Neural cell (in vitro differentiated cells): Measurements from ENCODE around the gene RBM17. TPM values are rescaled to one million over a fixed set of nuclear protein-coding genes. Genes with fewer than 3 reads are reported as not detected.

Source experiments
- H2AFZ ChIP-seq: fragments of 200-600, 300-800 bp; sonication (generic), shearing (Covaris generic); 2 replicates; pipeline ENCODE4 v1.6.0; 2014; ENCODE audit warnings: low read depth, mild to moderate bottlenecking, antibody characterized with exemption, low read length, moderate library complexity
- H3F3A ChIP-seq: fragments of 200-600 bp; shearing (Covaris generic); 2 replicates; pipeline ENCODE4 v1.6.1; 2016; ENCODE audit warnings: mild to moderate bottlenecking, moderate library complexity, mixed read lengths, antibody characterized with exemption, low read length; ENCODE audit not compliant: insufficient read depth, poor library complexity, severe bottlenecking
- H3K27ac ChIP-seq: fragments of 200-600, 300-800 bp; sonication (generic), shearing (Covaris generic); 2 replicates; pipeline ENCODE4 v1.5.1; 2014; ENCODE audit warnings: mild to moderate bottlenecking, low read length, moderate library complexity
- H3K27me3 ChIP-seq: fragments of 300-800, 200-600 bp; sonication (generic), shearing (Covaris generic); 2 replicates; pipeline ENCODE4 v1.6.0; 2014; ENCODE audit warnings: mild to moderate bottlenecking, low read depth, low read length, moderate library complexity; ENCODE audit not compliant: insufficient read depth
- H3K36me3 ChIP-seq: fragments of 300-800, 200-600 bp; sonication (generic), shearing (Covaris generic); 2 replicates; pipeline ENCODE4 v1.5.1; 2014; ENCODE audit warnings: mild to moderate bottlenecking, antibody characterized with exemption, low read length, moderate library complexity; ENCODE audit not compliant: insufficient read depth
- H3K4me2 ChIP-seq: fragments of 300-800, 200-600 bp; sonication (generic), shearing (Covaris generic); 2 replicates; pipeline ENCODE4 v1.6.0; 2014; ENCODE audit warnings: mild to moderate bottlenecking, low read length
- H3K4me3 ChIP-seq: fragments of 300-800, 200-600 bp; sonication (generic), shearing (Covaris generic); 2 replicates; pipeline ENCODE4 v1.5.1; 2014; ENCODE audit warnings: mild to moderate bottlenecking, low read length, moderate library complexity
- H3K79me2 ChIP-seq: fragments of 200-600 bp; shearing (Covaris generic); replicated peaks from 2 replicates; pipeline ENCODE4 v1.6.0; 2014; ENCODE audit warnings: mild to moderate bottlenecking, low read length, moderate library complexity; ENCODE audit not compliant: insufficient read depth
- H3K9ac ChIP-seq: fragments of 300-800, 200-600 bp; sonication (generic), shearing (Covaris generic); 2 replicates; pipeline ENCODE4 v1.6.1; 2016; ENCODE audit warnings: mild to moderate bottlenecking, low read length, mixed read lengths
- H3K9me2 ChIP-seq: fragments of 200-600 bp; shearing (Covaris generic); 2 replicates; pipeline ENCODE4 v1.6.1; 2016; ENCODE audit warnings: mild to moderate bottlenecking, low read length, mixed read lengths; ENCODE audit not compliant: insufficient read depth
- H3K9me3 ChIP-seq: fragments of 200-600, 300-800 bp; sonication (generic), shearing (Covaris generic); 2 replicates; pipeline ENCODE4 v1.6.1; 2016; ENCODE audit warnings: mild to moderate bottlenecking, mixed run types, low read length, moderate library complexity, mixed read lengths
- H4K20me1 ChIP-seq: fragments of 200-600 bp; shearing (Covaris generic); 2 replicates; pipeline ENCODE4 v1.6.1; 2016; ENCODE audit warnings: mild to moderate bottlenecking, mixed run types; ENCODE audit not compliant: insufficient read depth
- CTCF ChIP-seq: fragments of 450-650 bp; IDR thresholded peaks from 2 replicates; pipeline ENCODE4 v1.5.1; 2014; ENCODE audit warnings: antibody characterized with exemption, mild to moderate bottlenecking, moderate library complexity; ENCODE audit not compliant: poor library complexity, severe bottlenecking
- EP300 ChIP-seq: fragments of 450-650 bp; conservative IDR thresholded peaks from 2 replicates; pipeline ENCODE4 v1.6.1; 2014; ENCODE audit warnings: antibody characterized with exemption, mild to moderate bottlenecking, moderate library complexity; ENCODE audit not compliant: poor library complexity, severe bottlenecking
- EZH2 ChIP-seq: fragments of 200-600, 300-800 bp; shearing (Covaris generic), sonication (generic); IDR thresholded peaks from 2 replicates; pipeline ENCODE4 v1.6.1; 2014; ENCODE audit warnings: antibody characterized with exemption, low read length, borderline replicate concordance, mild to moderate bottlenecking; ENCODE audit not compliant: insufficient read depth, poor library complexity, severe bottlenecking
- MXI1 ChIP-seq: fragments of 450-650 bp; conservative IDR thresholded peaks from 2 replicates; pipeline ENCODE4 v1.6.1; 2014; ENCODE audit warnings: antibody characterized with exemption, mild to moderate bottlenecking; ENCODE audit not compliant: poor library complexity, severe bottlenecking
- POLR2AphosphoS5 ChIP-seq: IDR thresholded peaks from 2 replicates; pipeline ENCODE4 v1.6.1; 2012
- RAD21 ChIP-seq: fragments of 450-650 bp; conservative IDR thresholded peaks from 2 replicates; pipeline ENCODE4 v1.6.1; 2014; ENCODE audit warnings: antibody characterized with exemption, mild to moderate bottlenecking, moderate library complexity
- REST ChIP-seq: IDR thresholded peaks from 2 replicates; pipeline ENCODE4 v1.6.1; 2012; ENCODE audit warnings: borderline replicate concordance
- SMC3 ChIP-seq: fragments of 450-650 bp; conservative IDR thresholded peaks from 2 replicates; pipeline ENCODE4 v1.6.1; 2014; ENCODE audit warnings: antibody characterized with exemption, mild to moderate bottlenecking, moderate library complexity; ENCODE audit not compliant: poor library complexity
- TAF1 ChIP-seq: IDR thresholded peaks from 2 replicates; pipeline ENCODE4 v1.6.1; 2012; ENCODE audit warnings: low read depth
- polyA plus RNA-seq: library from polyadenylated mRNA; depleted of rRNA; stranded (reverse); fragments of >200 nt; gene quantifications from 2 replicates; pipeline ENCODE4 v1.2.3, GENCODE V29; 2014

The RBM17 gene
- polyA plus RNA-seq, 1 donor from 2014 or later: 109 TPM

GRCh38 chr10:6162589-6163356, 73.9 kb downstream of the RBM17 start:
- Histone ChIP-seq H3K79me2 (no peaks in the 10 kb centered on the region), H3K4me2 (no peak overlapping the region), H3K4me3 (peak overlapping the region; percentile 58), H3K27ac (no peak overlapping the region), H3K27me3 (no peaks in the 10 kb centered on the region), H3F3A (no peaks in the 10 kb centered on the region), H3K36me3 (no peaks in the 10 kb centered on the region), H2AFZ (no peak overlapping the region), H3K9me3 (no peaks in the 10 kb centered on the region), H3K9me2 (no peaks in the 10 kb centered on the region), H4K20me1 (no peaks in the 10 kb centered on the region), H3K9ac (no peak overlapping the region)
- no peak for TF ChIP-seq RAD21
- TF ChIP-seq POLR2AphosphoS5: no peak
- no peak for TF ChIP-seq EP300
- no peak for TF ChIP-seq EZH2
- TF ChIP-seq CTCF: no peak
- TF ChIP-seq SMC3: no peak
- TF ChIP-seq REST: no peak
- TF ChIP-seq MXI1: no peak
- no peak for TF ChIP-seq TAF1

GRCh38 chr10:6163364-6164270, 74.8 kb downstream of the RBM17 start:
- H3K4me3 ChIP-seq: peak overlapping the region; percentile 74
- H3K79me2 ChIP-seq: no peaks in the 10 kb centered on the region
- H2AFZ ChIP-seq: no peak overlapping the region
- no peaks in the 10 kb centered on the region for H3K27me3 ChIP-seq
- TF ChIP-seq REST (no peak), RAD21 (no peak), CTCF (peak; percentile 7), EZH2 (no peak), POLR2AphosphoS5 (peak; percentile 56), MXI1 (peak; percentile 79), SMC3 (no peak), EP300 (no peak), TAF1 (no peak)
- no peak overlapping the region for H3K27ac ChIP-seq
- no peaks in the 10 kb centered on the region for H3K9me2 ChIP-seq
- H3K4me2 ChIP-seq: peak overlapping the region; percentile 35
- H3K9ac ChIP-seq: peak overlapping the region; percentile 63
- H4K20me1 ChIP-seq: no peaks in the 10 kb centered on the region
- H3K36me3 ChIP-seq: no peaks in the 10 kb centered on the region
- no peaks in the 10 kb centered on the region for H3F3A ChIP-seq
- no peaks in the 10 kb centered on the region for H3K9me3 ChIP-seq
